GM19452 (cell line): ENCODE data around the gene ZFPL1.

Experiments used
- ATAC-seq: cut with Tn5 transposase; IDR thresholded peaks from one replicate; pipeline ENCODE4 v1.9.1; 2021; ENCODE audit not compliant: unreplicated experiment

The ZFPL1 gene

DNA sequence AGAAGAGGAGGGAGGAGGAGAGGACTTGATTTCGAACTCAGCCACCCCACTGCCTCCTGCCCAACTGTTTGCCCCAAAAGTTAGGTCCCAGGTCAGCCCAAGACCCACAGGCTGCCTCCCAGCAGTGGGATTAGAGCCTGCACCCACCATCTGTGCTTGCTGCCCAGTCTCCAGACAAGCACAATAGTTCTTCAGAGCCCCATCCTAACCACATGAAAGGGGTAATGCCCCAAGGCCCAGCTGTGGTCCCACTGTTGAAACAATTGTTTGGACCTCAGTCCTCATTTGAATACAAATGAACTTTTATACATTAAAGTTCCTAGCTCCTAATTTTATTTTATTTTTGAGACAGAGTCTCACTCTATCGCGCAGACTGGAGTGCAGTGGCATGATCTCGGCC, 6.6 kb downstream of the ZFPL1 start:
- ATAC-seq: no peak

DNA sequence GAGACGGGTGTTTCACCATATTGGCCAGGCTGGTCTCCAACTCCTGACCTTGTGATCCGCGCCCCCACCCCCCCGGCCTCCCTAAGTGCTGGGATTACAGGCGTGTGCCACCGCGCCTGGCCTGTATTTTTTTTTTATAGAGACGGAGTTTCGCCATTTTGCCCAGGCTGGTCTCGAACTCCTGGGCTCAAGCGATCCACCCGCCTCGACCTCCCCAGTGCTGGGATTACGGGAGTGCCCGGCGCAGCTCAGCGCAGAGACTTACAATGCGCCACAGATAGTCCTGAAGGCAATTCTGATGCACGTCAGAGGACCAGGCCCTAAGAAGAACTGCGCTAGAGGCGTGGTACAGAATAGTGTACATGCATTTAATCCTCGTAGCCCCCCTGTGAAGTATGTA, 11.4 kb downstream of the ZFPL1 start:
- no peak for ATAC-seq

DNA sequence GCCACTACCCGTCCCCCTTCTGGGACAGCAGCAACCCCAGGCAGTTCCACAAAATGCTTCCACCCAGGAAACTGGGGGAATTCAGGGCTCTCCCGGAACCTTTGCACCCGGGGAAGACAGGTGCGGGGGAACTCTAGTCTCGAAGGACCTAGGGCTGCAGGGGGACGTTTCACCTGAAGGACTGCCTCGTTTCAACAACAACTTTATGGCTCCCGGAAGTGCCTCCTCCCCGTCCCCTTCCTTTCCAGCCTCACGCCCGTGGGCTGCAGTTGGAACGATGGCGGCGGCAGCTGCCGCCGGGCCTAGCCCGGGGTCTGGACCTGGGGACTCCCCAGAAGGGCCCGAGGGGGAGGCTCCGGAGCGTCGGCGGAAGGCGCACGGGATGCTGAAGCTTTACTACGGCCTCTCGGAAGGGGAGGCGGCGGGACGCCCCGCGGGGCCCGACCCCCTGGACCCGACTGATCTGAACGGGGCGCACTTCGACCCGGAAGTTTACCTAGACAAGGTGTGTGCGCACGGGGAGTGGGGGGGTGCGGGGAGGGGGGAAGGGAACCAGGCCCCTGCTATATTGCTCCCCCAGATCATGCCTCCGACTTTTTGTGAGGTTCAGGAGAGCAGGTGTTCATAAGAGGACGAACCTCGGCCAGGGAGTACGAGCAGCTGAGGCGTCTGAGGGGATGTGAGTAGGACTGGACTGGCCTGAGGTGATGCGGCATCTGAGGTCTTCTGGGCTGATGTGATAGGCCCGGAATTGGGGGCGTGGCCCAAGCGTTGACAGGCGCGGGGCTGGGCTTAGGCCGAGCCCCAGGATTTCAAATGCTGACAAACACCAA, 12.2 kb downstream of the ZFPL1 start, which contains the start of gene VPS51:
Gene VPS51, plus strand, starts transcription at position 241 of the 833 bp plus-strand sequence. Its CDS starts 37 bp downstream, at position 278.
- ATAC-seq: peak; percentile 81

DNA sequence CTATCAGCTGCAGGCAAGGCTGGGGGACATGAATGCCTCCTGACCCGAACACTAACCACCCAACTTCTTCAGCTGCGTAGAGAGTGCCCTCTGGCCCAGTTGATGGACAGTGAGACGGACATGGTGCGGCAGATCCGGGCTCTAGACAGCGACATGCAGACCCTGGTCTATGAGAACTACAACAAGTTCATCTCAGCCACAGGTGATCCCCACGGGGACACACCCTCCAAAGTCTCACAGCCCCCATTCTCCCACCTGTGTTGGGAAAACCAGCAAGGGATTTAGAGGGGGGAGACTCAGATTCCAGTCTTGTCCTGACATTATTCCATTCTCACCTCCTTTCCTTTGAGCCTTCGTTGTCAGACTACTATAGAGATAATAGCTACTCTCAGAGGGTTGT, 12.9 kb downstream of the ZFPL1 start:
- no peak for ATAC-seq

DNA sequence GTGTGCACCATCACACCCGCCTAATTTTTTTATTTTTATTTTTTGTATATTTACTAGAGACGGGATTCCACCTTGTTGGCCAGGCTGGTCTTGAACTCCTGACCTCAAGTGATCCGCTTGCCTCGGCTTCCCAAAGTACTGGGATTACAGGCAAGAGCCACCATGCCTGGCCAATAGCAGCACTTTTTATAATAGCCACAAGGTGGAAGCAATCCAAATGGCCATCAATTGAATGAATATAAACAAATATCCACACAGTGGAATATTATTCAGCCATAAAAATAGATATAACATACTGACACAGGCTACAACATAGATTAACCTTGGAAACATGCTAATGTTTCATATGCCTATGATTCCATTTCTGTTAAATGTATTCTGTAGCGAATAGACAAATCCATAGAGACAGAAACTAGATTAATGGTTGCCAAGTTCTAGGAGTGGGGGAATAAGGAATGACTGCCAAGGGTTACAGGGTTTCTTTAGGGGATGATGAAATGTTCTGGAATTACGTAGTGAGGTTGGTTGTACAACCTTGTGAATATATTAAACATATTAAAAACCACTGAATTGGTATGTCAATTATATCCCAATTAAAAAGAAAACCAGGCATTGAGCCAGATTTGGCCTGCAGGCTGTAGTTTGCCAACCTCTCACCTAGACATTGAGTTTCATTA, 16.8 kb downstream of the ZFPL1 start:
- ATAC-seq: no peak

DNA sequence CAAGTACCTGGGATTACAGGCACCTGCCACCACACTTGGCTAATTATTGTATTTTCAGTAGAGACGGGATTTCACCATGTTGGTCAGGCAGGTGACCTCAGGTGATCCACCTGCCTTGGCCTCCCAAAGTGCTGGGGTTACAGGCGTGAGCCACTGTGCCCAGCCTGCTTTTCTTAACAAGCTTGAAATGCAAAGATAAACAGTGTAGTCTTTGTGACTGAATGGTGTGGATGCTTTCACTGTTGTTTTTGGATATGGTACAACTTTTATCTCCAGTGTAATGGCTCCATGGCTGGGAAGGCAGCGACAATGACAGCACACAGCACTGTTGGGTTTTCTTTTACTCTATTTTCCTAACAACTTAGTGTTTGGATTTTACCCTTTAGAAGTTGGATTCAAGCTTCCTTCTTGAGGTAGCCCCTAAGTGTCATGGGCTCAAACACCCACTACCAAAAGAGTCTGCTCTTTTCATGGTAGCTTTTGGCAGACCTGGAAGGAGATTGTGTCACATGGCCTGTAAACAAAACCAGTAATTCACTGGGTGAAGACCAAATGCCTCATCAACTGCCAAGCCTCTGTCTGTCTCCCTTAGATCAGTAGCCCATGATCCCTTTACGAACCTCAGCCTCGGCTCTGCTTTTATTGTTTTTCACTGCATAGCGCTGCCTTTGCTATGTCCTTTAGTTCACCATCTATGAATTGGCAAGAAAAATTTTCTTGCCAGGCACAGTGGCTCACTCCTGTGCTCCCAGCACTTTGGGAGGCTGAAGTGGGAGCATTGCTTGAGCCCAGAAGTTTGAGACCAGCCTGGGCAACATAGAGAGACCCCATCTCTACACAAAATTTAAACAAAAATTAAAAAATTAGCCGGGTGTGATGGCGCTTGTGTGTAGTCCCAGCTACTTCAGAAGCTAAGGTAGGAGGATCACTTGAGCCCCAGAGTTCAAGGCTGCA, 18.4 kb downstream of the ZFPL1 start:
- ATAC-seq: no peak

DNA sequence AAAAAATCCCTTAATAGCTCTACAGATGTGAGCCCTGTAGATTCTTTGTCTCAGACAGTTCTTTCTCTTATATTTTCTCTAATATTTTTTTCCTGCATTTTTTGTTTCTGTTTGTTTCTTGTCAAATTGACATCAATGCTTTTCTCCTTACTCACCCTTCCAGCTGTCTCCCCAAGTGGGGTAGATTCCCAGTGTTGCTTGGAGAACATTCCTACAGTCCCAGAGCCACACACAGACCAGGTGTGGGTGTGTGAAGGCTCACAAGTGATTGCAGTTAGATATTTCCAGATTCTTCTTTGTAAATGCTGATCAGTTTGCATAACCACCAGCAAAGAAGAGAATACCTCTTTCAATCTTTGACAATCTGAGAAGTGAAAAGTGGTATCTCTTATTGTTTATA, 19.5 kb downstream of the ZFPL1 start:
- ATAC-seq: no peak

DNA sequence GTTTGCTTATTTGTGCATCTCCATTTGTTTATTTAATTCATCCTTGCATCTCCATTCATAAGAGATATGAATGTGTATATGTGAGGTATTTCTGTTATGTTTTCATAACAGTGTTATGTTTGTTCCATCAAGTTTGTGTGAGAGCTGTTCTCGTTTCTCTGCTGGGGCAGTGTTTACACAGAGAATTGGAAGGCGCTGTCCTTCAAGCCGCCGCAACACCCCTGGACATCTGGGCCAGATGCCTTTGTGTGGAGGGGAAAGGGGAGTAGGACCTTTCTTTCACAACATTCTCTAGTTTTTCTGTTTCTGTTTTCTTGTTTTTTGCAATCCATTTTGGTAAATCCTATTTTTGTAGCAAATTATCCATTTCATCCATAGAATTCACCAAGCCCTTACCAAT, 20.6 kb downstream of the ZFPL1 start:
- ATAC-seq: no peak

DNA sequence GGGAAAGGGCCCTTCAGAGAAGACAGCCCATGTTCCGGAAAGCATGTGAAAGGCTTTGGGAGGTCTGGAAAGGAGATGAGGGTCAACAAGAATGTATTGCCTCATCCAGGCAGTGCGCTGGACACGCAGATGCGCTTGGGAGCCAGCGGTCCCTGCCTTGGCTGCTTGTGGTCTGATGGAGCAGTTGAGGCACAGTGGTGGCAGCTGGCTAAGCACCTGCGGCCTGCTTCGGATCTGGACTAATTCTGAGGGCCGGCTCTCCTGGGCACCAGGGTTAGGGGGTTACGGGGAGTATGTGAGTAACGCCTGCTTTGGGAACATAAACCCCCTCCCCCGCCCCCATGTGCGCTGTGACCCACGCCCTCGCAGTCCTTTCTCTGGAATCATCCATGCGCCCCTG, 23.1 kb downstream of the ZFPL1 start:
- ATAC-seq: no peak

DNA sequence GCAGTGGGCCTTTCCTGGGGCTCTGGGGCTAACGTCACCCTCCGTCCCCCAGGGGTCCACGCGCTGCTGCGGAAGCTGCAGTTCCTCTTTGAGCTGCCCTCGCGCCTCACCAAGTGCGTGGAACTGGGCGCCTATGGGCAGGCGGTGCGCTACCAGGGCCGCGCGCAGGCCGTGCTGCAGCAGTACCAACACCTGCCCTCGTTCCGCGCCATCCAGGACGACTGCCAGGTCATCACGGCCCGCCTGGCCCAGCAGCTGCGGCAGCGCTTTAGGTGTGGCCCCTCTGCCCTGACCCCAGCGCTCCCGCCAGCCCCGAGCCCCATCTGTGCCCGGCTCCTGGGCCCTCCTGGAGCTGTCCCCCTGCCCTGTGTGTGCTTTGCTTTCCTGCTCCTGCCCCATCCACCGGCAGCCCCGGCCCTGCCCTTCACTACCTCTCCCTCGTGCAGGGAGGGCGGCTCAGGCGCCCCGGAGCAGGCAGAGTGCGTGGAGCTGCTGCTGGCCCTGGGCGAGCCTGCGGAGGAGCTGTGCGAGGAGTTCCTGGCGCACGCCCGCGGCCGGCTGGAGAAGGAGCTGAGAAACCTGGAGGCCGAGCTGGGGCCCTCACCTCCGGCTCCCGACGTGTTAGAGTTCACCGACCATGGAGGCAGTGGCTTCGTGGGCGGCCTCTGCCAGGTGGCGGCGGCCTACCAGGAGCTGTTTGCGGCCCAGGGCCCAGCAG, 23.9 kb downstream of the ZFPL1 start:
- ATAC-seq: no peak

DNA sequence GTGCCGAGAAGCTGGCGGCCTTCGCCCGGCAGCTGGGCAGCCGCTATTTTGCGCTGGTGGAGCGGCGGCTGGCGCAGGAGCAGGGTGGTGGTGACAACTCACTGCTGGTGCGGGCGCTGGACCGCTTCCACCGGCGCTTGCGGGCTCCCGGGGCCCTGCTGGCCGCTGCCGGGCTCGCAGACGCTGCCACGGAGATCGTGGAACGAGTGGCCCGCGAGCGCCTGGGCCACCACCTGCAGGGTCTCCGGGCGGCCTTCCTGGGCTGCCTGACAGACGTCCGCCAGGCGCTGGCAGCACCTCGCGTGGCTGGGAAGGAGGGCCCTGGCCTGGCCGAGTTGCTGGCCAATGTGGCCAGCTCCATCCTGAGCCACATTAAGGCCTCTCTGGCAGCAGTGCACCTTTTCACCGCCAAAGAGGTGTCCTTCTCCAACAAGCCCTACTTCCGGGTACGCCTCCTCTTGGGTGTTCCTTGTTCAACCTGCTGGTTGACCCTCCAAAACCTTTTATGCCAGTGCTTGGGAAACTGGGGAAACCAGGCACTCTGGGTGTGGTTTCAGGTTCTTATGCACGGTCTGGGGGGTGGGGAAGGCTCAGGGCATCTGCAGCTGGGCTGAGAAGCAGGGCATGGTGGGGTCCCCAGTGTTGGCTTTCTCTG, 24.6 kb downstream of the ZFPL1 start:
- no peak for ATAC-seq

DNA sequence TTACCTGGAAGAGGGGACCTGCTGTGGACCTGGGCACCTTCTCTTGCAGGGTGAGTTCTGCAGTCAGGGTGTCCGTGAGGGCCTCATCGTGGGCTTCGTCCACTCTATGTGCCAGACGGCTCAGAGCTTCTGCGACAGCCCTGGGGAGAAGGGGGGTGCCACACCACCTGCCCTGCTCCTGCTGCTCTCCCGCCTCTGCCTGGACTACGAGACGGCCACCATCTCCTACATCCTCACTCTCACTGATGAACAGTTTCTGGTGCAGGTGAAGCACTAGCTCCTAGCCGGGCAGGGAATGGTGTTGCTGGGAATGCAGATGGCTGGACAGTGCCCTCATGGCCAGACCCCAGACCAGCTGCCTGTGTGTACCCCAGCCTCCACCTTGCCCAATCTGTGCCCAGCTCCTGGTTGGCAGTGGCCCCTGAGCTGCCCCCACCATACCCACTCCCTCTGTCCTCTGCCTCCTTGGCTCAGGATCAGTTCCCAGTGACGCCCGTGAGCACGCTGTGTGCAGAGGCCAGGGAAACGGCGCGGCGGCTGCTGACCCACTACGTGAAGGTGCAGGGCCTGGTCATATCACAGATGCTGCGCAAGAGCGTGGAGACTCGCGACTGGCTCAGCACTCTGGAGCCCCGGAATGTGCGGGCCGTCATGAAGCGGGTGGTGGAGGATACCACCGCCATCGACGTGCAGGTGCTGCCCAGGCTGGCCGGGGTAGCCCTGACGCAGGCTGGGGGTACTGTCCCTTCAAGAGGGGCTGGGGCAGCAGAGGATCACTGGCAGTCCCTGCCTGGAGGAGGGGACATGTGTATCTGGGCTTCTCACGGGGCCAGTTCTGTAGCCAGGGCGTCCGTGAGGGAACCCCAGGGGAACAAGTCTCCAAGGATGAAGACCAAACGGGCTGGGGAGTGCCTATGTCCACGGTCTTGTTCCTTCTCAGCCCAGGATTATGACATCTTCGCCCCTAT, 25.5 kb downstream of the ZFPL1 start:
- no peak for ATAC-seq

DNA sequence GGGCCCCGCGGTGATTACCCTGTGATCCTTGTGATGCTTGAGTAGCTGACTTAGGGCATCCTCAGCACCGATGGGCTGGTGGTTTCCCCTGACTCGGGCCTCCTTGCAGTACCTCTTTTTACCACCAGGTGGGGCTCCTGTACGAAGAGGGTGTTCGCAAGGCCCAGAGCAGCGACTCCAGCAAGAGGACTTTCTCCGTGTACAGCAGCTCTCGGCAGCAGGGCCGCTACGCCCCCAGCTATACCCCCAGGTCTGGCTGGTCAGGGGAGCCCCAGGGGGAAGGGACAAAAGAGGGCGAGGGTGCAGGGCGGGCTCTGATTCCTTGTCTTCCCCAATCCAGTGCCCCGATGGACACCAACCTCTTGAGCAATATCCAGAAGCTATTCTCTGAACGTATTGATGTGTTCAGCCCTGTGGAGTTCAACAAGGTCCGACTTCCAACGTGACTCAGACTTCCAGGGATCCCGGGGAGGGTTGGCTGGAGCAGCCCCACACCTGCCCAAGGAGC, 26.4 kb downstream of the ZFPL1 start:
- no peak for ATAC-seq

DNA sequence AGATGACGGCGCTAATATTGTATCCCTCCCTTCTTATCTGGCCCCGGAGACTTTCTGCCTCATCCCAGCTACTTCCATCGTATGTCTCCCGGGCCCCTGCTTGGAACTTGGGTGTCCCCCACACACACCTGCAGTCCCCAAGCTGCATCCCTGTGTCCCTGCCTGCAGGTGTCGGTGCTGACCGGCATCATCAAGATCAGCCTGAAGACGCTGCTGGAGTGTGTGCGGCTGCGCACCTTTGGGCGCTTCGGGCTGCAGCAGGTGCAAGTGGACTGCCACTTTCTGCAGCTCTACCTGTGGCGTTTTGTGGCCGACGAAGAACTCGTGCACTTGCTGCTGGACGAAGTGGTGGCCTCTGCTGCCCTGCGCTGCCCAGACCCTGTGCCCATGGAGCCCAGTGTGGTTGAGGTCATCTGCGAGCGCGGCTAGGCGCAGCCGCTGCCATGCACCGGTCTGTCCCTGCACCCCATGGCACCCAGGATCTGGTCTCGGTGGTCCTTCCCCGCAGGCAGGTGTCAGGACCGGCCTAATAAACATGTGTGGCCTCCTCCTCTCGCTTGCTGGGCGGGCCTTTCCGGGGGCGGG, 27.2 kb downstream of the ZFPL1 start:
- no peak for ATAC-seq

DNA sequence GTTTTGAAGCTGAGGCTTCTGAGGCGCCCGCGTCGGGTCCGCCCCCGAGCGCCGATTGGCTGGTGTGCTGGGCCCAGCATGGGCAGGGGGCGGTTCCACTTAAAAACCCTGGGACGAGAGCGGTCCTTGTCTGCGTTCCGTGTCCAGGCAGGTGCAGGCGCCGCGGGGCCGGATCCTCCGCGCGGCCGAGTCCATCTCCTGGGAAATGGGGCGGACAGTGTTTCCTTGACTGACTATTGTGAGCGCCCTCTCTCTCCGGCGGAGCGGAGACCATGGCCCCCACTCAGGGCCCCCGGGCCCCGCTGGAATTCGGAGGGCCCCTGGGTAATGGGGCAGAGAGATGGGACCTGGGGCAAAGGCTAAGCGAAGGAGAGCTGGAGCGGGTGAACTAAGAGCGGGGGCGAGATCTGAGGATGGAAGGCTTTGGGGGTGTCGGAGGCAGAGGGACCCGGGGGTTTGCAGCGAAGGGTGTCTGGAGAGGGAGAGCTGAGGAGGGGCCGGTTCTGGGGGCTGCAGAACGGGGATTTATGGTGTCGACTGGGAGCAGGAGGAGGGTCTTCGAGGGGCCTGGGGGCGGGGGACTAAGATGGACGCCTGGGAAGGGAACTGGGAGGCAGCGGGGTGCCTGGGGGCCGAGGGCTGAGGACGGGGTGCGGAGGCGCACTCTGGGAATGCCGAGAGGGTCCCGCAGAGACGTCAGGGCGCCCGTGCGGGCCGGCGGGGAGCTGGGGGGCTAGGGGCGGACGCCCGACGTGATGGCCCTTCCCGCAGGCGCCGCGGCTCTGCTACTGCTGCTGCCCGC, 27.9 kb downstream of the ZFPL1 start, which contains the start of gene TM7SF2:
Gene TM7SF2, plus strand, starts transcription at position 129 of the 802 bp plus-strand sequence. Its CDS starts 144 bp downstream, at position 273.
- ATAC-seq: peak; percentile 58

DNA sequence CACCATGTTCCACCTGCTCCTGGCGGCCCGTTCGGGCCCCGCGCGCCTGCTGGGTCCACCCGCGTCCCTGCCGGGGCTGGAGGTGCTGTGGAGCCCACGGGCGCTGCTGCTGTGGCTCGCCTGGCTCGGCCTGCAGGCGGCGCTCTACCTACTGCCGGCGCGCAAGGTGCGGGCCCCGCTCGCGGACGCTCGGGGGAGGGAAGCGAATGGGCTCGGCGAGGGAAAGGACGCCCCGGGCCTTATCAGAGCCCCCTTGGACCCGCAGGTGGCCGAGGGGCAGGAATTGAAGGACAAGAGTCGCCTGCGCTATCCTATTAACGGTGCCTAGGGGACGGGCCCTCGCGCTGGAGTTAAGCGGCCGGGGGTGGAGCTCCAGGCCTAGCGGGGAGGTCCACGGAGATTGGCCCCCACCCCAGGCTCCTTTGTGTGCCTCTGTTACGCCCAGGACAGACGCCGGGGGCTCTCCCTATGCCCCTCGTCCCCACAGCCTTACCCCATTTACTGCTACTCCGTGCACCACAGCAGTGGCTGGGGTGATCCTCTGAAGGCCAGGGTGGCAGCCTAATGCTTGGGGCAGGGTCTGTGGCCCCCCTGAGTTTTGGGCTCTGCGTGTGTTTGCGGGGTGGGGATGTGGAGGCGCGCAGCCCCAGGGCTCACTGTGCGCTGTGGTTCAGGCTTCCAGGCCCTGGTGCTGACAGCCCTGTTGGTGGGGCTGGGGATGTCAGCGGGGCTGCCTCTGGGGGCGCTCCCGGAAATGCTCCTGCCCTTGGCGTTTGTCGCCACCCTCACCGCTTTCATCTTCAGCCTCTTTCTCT, 28.7 kb downstream of the ZFPL1 start:
- ATAC-seq: no peak

DNA sequence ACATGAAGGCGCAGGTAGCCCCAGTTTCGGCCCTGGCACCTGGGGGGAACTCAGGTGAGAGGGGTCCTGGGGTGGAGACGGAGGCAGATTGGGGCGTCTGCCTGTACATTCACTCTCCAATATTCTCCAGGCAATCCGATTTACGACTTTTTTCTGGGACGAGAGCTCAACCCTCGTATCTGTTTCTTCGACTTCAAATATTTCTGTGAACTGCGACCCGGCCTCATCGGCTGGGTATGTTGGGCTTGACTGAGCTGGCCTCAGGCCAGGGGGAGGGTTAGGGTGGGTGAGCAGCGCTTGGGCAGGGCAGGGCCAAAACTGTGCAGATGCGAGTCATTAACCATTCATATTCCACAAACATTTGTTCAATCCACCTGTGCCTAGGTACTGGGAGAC, 29.3 kb downstream of the ZFPL1 start:
- ATAC-seq: no peak
